Erythroblast (primary cell): ENCODE measurements around the gene PF4V1.

Source experiments
- GATA1 ChIP-seq: IDR thresholded peaks from 2 replicates; pipeline ENCODE4 v1.6.1; 2011; ENCODE audit warnings: low read depth, mild to moderate bottlenecking, control low read depth, low read length, moderate library complexity
- POLR2A ChIP-seq: IDR thresholded peaks from 2 replicates; pipeline ENCODE4 v1.6.1; 2011; ENCODE audit warnings: mild to moderate bottlenecking, low read length

DNA sequence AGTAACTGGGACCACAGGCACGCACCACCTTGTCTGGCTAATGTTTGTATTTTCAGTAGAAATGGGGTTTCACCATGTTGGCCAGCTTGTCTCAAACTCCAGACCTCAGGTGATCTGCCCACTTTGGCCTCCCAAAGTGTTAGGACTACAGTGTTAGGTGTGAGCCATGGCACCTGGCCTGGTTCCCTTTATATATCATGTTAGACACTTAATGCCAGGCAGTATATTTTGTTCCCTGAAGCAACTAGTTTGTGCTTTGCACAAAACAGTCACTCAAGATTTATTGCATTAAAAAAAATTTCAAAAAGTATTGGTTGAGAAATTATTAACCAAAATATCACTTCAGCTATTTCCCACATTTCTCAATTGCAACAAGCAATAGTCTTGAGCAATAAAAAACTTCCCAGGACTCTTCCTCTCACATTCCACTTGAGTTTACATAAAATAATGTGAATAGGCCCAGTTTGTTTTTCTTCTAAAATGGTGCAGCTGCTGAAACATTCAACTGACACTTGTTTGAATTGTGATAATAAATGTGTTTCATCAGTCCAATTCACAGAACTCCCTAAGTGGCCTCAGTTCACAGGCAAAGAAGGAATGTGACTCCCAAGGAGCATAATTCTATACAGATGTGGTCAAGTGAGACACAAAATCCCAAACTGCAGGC, 38.8 kb downstream of the PF4V1 start:
- no peak for TF ChIP-seq POLR2A
- TF ChIP-seq GATA1 = no peak
